Common myeloid progenitor, CD34-positive (primary cell): ENCODE data around the gene NELL1.

ENCODE experiments used
- CTCF ChIA-PET: fragments of 350-600 bp; sonication (Branson Sonifier 250); formaldehyde crosslinking; loops from one replicate; lab custom pipeline; 2021; ENCODE audit warnings: antibody characterized with exemption; lab: Charles Lee
- POLR2A ChIA-PET: fragments of 350-600 bp; sonication (Branson Sonifier 250); formaldehyde crosslinking; loops from one replicate; lab custom pipeline; 2021; ENCODE audit warnings: antibody characterized with exemption; lab: Charles Lee
- DNase-seq, 3 donors: peaks; one replicate each; pipeline versions ENCODE4 v3.0.0 to v3.0.0-alpha.2; 2013
- H3K27ac ChIP-seq, 2 experiments: 1 replicate in 1 of 2; 2 replicates in 1 of 2; pipeline ENCODE4 v1.7.0; 2013; ENCODE audit warnings: inconsistent platforms in 2 of 2, low read length in 2 of 2, mild to moderate bottlenecking in 2 of 2, low read depth in 1 of 2, moderate library complexity in 1 of 2; ENCODE audit not compliant: severe bottlenecking in 2 of 2, insufficient read depth in 1 of 2, poor library complexity in 1 of 2
- H3K27me3 ChIP-seq, 5 experiments: replicated peaks in 2 of 5; 1 replicate in 3 of 5; 2 replicates in 2 of 5; pipeline versions ENCODE4 v1.6.1 to v1.7.0; 2013; ENCODE audit warnings: low read length in 4 of 5, mild to moderate bottlenecking in 2 of 5, moderate library complexity in 2 of 5, inconsistent platforms in 1 of 5; ENCODE audit not compliant: insufficient read depth in 5 of 5, control insufficient read depth in 4 of 5
- H3K36me3 ChIP-seq, 4 experiments: 1 replicate in 2 of 4; 2 replicates in 2 of 4; pipeline versions ENCODE4 v1.6.1 to v1.7.0; 2013; ENCODE audit warnings: low read length in 3 of 4, control low read depth in 1 of 4, mild to moderate bottlenecking in 1 of 4; ENCODE audit not compliant: control insufficient read depth in 4 of 4, insufficient read depth in 4 of 4
- H3K4me1 ChIP-seq, 4 experiments: 1 replicate in 3 of 4; 2 replicates in 1 of 4; pipeline versions ENCODE4 v1.6.1 to v1.7.1; 2013; ENCODE audit warnings: low read length in 3 of 4, mild to moderate bottlenecking in 3 of 4, control low read depth in 1 of 4, inconsistent platforms in 1 of 4, moderate library complexity in 1 of 4; ENCODE audit not compliant: control insufficient read depth in 4 of 4, insufficient read depth in 4 of 4; ENCODE audit errors: control extremely low read depth in 1 of 4
- H3K4me3 ChIP-seq, 7 experiments: 1 replicate in 4 of 7; 2 replicates in 3 of 7; pipeline versions ENCODE4 v1.5.1 to v1.7.0; 2013; ENCODE audit warnings: mild to moderate bottlenecking in 7 of 7, low read length in 6 of 7, moderate library complexity in 6 of 7, inconsistent platforms in 2 of 7, low read depth in 2 of 7, control low read depth in 1 of 7; ENCODE audit not compliant: insufficient read depth in 4 of 7, control insufficient read depth in 1 of 7; ENCODE audit errors: extremely low read depth in 1 of 7
- H3K9me3 ChIP-seq, 5 experiments: 1 replicate in 4 of 5; 2 replicates in 1 of 5; pipeline versions ENCODE4 v1.6.1 to v1.7.1; 2013; ENCODE audit warnings: low read length in 4 of 5, mild to moderate bottlenecking in 2 of 5, inconsistent platforms in 1 of 5, low read depth in 1 of 5, moderate library complexity in 1 of 5; ENCODE audit not compliant: control insufficient read depth in 4 of 5, insufficient read depth in 2 of 5; ENCODE audit errors: control extremely low read depth in 1 of 5
- WGBS: methylation state at CpG from one replicate; pipeline ENCODE4 v1.1.5; 2013; ENCODE audit not compliant: insufficient coverage; 5-methylcytosine and 5-hydroxymethylcytosine counted together

Gene NELL1

DNA sequence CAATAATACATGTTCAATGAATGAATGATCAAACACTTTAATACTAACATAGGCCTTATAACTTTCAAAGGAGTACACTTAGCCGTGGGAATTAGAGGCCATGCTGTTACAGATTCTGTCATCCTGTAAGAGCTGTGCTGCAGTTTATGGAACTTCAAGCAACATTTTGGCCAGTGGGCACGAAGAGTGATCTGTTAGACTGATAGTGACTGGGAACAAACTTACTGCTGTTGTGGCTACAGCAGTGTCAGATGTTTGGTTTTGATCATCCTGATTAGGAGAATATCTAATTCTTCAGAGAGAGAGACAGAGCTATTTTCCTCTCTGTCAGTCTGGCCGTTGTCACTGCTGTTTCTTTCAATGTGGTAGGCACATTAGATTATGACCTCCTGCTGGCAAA, 348.9 kb downstream of the NELL1 start:
- ChIA-PET POLR2A (no interaction called here), CTCF (no interaction called here)
- Histone ChIP-seq H3K4me3 (no peak overlapping the region), H3K27ac (no peak overlapping the region), H3K36me3 (no peaks in the 10 kb centered on the region), H3K4me1 (no peaks in the 10 kb centered on the region), H3K9me3 (no peaks in the 10 kb centered on the region), H3K27me3 (no peaks in the 10 kb centered on the region)
- 73% methylated on average over 2 of the region's 3 CpGs for WGBS
- no peak for DNase-seq

DNA sequence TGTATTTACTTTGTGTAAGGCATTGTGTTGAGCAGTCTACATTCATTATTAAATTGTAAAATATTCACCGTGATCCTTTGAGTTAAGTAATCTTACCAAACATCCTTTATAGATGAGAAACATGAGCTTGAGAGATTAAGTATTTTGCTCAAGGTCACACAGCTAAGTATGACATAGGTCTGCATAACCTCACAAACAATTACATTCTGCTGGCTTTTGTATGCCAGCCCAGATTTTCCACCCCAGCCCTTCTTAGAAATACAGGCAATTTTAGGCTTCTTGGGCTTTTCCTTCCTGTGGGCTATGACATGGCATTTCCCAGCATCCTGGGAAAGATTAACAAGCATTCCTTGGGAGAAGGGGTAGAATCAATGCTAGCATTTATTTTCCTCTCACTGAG, 357.3 kb downstream of the NELL1 start:
- Histone ChIP-seq H3K9me3 (no peaks in the 10 kb centered on the region), H3K4me3 (no peak overlapping the region), H3K36me3 (no peaks in the 10 kb centered on the region), H3K4me1 (no peaks in the 10 kb centered on the region), H3K27ac (no peak overlapping the region), H3K27me3 (no peaks in the 10 kb centered on the region)
- no CpG with 5 or more reads among the region's 1 CpG for WGBS
- ChIA-PET CTCF (no interaction called here), POLR2A (no interaction called here)
- DNase-seq: no peak

DNA sequence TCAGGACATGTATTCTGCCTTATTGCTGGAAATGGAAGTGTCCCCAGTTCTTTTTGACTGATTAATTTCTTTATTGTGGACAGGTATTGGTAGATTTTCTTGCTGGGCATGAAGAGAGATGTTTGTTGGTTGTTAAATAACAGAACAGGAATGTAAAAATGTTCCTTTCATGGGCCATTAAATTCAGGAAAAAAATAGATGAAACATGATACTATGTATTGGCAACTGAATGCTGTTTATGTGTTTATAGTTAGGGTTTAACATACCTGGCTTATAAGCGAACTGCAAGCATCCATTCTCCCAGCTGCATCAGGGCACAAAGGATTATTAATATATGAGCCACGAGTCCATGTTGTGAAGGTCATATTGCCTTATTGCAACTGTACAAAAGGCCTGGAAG, 368.5 kb downstream of the NELL1 start:
- CTCF ChIA-PET: no interaction called here
- no peaks in the 10 kb centered on the region for H3K36me3 ChIP-seq
- no peak overlapping the region for H3K4me3 ChIP-seq
- POLR2A ChIA-PET: no interaction called here
- no peak for DNase-seq
- no peaks in the 10 kb centered on the region for H3K9me3 ChIP-seq
- no peaks in the 10 kb centered on the region for H3K4me1 ChIP-seq
- 88% methylated on average over 2 of the region's 2 CpGs for WGBS
- no peak overlapping the region for H3K27ac ChIP-seq
- no peaks in the 10 kb centered on the region for H3K27me3 ChIP-seq

DNA sequence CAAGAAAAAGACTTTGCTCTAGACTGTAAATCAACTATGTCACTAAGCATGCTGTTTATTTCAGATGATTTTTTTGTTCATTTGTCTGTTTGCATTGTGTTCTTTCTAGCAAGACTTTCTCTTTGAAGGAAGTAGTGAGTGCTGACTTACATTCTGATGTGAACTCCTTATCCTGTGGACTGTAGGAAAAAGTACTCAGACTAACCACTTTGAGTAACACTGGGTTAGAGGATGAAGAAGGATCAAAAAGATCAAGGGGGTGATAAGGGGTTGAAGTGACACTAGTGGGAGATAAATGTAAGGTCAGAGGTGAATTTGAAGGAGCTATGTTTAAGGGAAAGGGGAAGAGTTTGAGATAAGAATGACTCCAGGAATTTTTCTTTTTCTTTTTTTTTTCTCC, 369.4 kb downstream of the NELL1 start:
- Histone ChIP-seq H3K9me3 (no peaks in the 10 kb centered on the region), H3K4me1 (no peaks in the 10 kb centered on the region), H3K36me3 (no peaks in the 10 kb centered on the region), H3K4me3 (no peak overlapping the region), H3K27me3 (no peaks in the 10 kb centered on the region), H3K27ac (no peak overlapping the region)
- CTCF ChIA-PET: no interaction called here
- no peak for DNase-seq
- POLR2A ChIA-PET: no interaction called here

DNA sequence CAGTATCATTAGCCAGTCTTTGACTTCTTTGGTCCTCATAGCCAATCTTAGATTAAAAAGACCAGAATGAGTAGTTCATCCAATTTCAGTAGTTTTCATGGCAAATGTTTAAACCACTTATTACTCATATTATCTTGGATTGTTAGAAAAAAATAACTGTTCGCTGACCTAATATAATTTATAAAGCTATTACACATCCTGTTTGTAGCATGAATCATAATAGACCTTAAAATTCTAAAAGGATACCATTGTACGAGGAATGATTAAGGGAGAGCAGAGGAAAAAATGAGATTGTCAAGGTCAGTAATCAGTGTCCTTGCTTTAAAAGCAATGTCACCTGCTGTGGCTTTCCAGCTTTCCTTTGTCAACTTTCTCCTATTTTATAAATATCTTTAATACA, 371.2 kb downstream of the NELL1 start:
- H3K36me3 ChIP-seq: no peaks in the 10 kb centered on the region
- H3K4me3 ChIP-seq: no peak overlapping the region
- no peak overlapping the region for H3K27ac ChIP-seq
- no peaks in the 10 kb centered on the region for H3K4me1 ChIP-seq
- no CpG with 5 or more reads among the region's 2 CpGs for WGBS
- no peaks in the 10 kb centered on the region for H3K9me3 ChIP-seq
- POLR2A ChIA-PET: no interaction called here
- no peak for DNase-seq
- H3K27me3 ChIP-seq: no peaks in the 10 kb centered on the region
- CTCF ChIA-PET: no interaction called here

DNA sequence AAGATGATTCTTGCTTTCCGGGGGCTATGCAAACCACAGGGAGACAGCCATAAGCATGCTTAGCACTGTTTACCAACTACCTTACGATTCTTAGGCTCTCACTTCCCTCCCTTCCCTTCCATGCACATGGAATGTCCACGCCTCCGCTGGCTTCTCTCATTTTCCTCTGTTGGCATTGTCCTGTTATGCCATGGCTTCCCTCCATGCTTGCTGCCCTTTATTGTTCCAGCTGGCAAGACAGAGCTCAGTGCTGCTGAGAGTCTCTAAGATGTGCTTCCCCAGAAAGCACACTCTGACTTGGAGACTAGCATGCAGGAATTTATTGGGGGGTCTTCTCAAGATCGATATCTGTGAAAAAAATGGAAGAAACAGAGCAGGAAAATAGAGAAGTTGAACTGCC, 379.2 kb downstream of the NELL1 start:
- Histone ChIP-seq H3K27ac (no peak overlapping the region), H3K4me3 (no peak overlapping the region), H3K27me3 (no peaks in the 10 kb centered on the region), H3K36me3 (no peaks in the 10 kb centered on the region), H3K4me1 (no peaks in the 10 kb centered on the region), H3K9me3 (no peaks in the 10 kb centered on the region)
- WGBS: 92% methylated on average over 4 of the region's 5 CpGs
- CTCF ChIA-PET: no interaction called here
- DNase-seq: no peak
- POLR2A ChIA-PET: no interaction called here

DNA sequence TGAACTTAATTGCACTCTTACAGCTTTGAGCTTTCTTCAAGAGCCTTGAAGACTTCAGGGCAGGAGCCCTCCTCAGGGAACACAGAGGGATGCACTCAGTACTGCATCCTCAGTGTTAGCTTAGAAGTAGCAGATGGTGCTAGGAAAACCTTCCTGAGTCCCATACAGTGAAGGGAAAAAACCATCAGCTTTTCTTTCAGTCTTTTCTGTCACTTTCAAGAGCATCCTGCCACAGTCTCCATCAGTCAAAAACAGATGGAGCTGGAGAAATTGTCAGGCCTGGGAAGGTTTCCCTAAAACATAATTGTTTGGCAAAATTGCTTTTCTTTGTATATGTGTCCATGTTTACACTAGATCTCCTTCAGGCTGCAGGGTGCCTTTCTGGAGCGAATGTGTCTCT, 384.1 kb downstream of the NELL1 start:
- no peak overlapping the region for H3K4me3 ChIP-seq
- CTCF ChIA-PET: no interaction called here
- no peaks in the 10 kb centered on the region for H3K4me1 ChIP-seq
- H3K27me3 ChIP-seq: peaks cover 0 to 2% (median 0%) of the 10 kb centered on the region in 5 experiments
- WGBS: no CpG with 5 or more reads among the region's 1 CpG
- H3K27ac ChIP-seq: no peak overlapping the region
- DNase-seq: no peak
- POLR2A ChIA-PET: no interaction called here
- H3K36me3 ChIP-seq: no peaks in the 10 kb centered on the region
- H3K9me3 ChIP-seq: no peaks in the 10 kb centered on the region

DNA sequence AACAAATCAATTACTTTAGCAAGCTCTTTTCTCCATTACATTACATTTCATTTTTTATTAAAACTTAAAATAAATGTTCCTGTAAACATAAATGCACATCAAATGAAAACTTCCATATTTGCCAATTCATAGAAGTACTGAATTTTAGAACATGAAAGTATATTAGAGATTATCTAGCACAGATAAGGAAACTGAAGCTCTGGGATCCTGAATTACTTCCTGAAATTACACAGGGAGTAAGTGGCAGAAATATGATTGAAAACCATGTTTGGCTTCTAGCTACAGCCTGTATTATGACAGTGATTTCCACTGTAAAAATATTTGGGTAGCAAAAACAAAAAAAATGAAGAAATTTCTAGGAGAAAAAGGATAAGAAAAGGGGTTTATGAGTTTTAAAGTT, 387.3 kb downstream of the NELL1 start:
- Histone ChIP-seq H3K27me3 (peaks cover 0 to 2% (median 0%) of the 10 kb centered on the region in 5 experiments), H3K9me3 (peaks cover 0 to 4% (median 0%) of the 10 kb centered on the region in 5 experiments), H3K4me3 (no peak overlapping the region), H3K4me1 (no peaks in the 10 kb centered on the region), H3K27ac (no peak overlapping the region), H3K36me3 (no peaks in the 10 kb centered on the region)
- DNase-seq: no peak
- ChIA-PET CTCF (no interaction called here), POLR2A (no interaction called here)
